H4 (cell line): ENCODE results near the gene CHIT1. TPM values are rescaled to one million over a fixed set of nuclear protein-coding genes. Genes with fewer than 3 reads are reported as not detected.
"Not testable (repeated sequence)": the region's sequence is repeated elsewhere in the genome, so short reads cannot be mapped to it uniquely, and the experiment has no call there.

Experiments used
- DNase-seq: peaks from one replicate; pipeline ENCODE4 v3.0.0-alpha.2; 2015; ENCODE audit warnings: low spot score
- total RNA-seq: library from RNA; depleted of rRNA; stranded (reverse); fragments of >200 nt; shearing (Covaris generic); gene quantifications from 2 replicates; pipeline ENCODE4 v1.2.3, GENCODE V29; 2014

The CHIT1 gene
- total RNA-seq, 1 experiment from 2014 or later = not detected

GRCh38 chr1:203266140-203266539 is 36.7 kb upstream of the CHIT1 start:
- not testable (repeated sequence) for DNase-seq

- DNase-seq = no peak
Observed at GRCh38 chr1:203265541-203265940, 36.1 kb upstream of the CHIT1 start.

- no peak for DNase-seq
Observed at GRCh38 chr1:203264052-203264501, 34.6 kb upstream of the CHIT1 start.

- DNase-seq = no peak
Observed at GRCh38 chr1:203263496-203263895, 34.0 kb upstream of the CHIT1 start.

- DNase-seq = not testable (repeated sequence)
Observed at GRCh38 chr1:203256636-203257035, 27.2 kb upstream of the CHIT1 start.

GRCh38 chr1:203254782-203255181 is 25.3 kb upstream of the CHIT1 start:
- not testable (repeated sequence) for DNase-seq

GRCh38 chr1:203252678-203253077 is 23.2 kb upstream of the CHIT1 start:
- no peak for DNase-seq

- no peak for DNase-seq
Observed at GRCh38 chr1:203251466-203251865, 22.0 kb upstream of the CHIT1 start.

- no peak for DNase-seq
Observed at GRCh38 chr1:203250911-203251310, 21.4 kb upstream of the CHIT1 start.

- DNase-seq = no peak
Observed at GRCh38 chr1:203244776-203245175, 15.3 kb upstream of the CHIT1 start.

GRCh38 chr1:203241708-203242107 is 12.2 kb upstream of the CHIT1 start:
- not testable (repeated sequence) for DNase-seq

- DNase-seq = no peak
Observed at GRCh38 chr1:203239526-203240305, 10.2 kb upstream of the CHIT1 start.

- no peak for DNase-seq
Observed at GRCh38 chr1:203239081-203239480, 9.6 kb upstream of the CHIT1 start.

- no peak for DNase-seq
Observed at GRCh38 chr1:203238535-203238934, 9.1 kb upstream of the CHIT1 start.

- not testable (repeated sequence) for DNase-seq
Observed at GRCh38 chr1:203234901-203235300, 5.4 kb upstream of the CHIT1 start.

- DNase-seq = no peak
Observed at GRCh38 chr1:203228670-203229069, 803 bp downstream of the CHIT1 start.

GRCh38 chr1:203227371-203228083 is 1.9 kb downstream of the CHIT1 start:
- DNase-seq = no peak

- no peak for DNase-seq
Observed at GRCh38 chr1:203225071-203225470, 4.4 kb downstream of the CHIT1 start.

GRCh38 chr1:203223012-203223775 is 6.3 kb downstream of the CHIT1 start:
- DNase-seq = no peak

GRCh38 chr1:203219934-203220333 is 9.5 kb downstream of the CHIT1 start:
- no peak for DNase-seq

- DNase-seq = no peak
Observed at GRCh38 chr1:203219171-203219570, 10.3 kb downstream of the CHIT1 start.

GRCh38 chr1:203217668-203218067 is 11.8 kb downstream of the CHIT1 start:
- DNase-seq = no peak
